HEK293 (cell line): ENCODE results near the gene NUMB.
A peak's percentile ranks its signal among the peaks of the same experiment; 100 is the strongest.

ENCODE experiments used
- CTCF ChIA-PET: fragments of 350-600 bp; formaldehyde crosslinking; extraction: SDS; loops from one replicate; lab custom pipeline; 2021; ENCODE audit warnings: antibody characterized with exemption; lab: Yijun Ruan, JAX
- POLR2A ChIA-PET: fragments of 300-600 bp; formaldehyde crosslinking; extraction: SDS; loops from one replicate; lab custom pipeline; 2020; ENCODE audit warnings: antibody characterized with exemption, inconsistent platforms; lab: Yijun Ruan, JAX
- H3K27ac ChIP-seq: fragments of 200-500 bp; sonication (Bioruptor generic); 2 replicates; pipeline ENCODE4 v1.5.1; 2014; ENCODE audit warnings: low read depth, low read length, control low read depth, inconsistent platforms; ENCODE audit errors: extremely low read depth
- H3K36me3 ChIP-seq, 2 experiments: fragments of 200-500 bp in 1 of 2; sonication (Bioruptor generic) in 1 of 2; 1 replicate in 1 of 2; 2 replicates in 1 of 2; pipeline ENCODE4 v1.5.1; 2014 to 2017; ENCODE audit warnings: inconsistent platforms in 2 of 2, low read length in 2 of 2; ENCODE audit not compliant: control insufficient read depth in 2 of 2, insufficient read depth in 1 of 2
- H3K4me1 ChIP-seq: fragments of 200-500 bp; sonication (Bioruptor generic); 2 replicates; pipeline ENCODE4 v1.5.1; 2014; ENCODE audit warnings: mild to moderate bottlenecking, low read length, inconsistent platforms; ENCODE audit not compliant: control insufficient read depth, insufficient read depth
- H3K4me3 ChIP-seq: 2 replicates; pipeline ENCODE4 v1.5.1; 2011; ENCODE audit warnings: low read depth, mild to moderate bottlenecking, control low read depth, low read length, moderate library complexity
- H3K9me3 ChIP-seq: fragments of 200-500 bp; sonication (Bioruptor generic); 2 replicates; pipeline ENCODE4 v1.5.1; 2014; ENCODE audit warnings: low read depth, low read length, inconsistent platforms; ENCODE audit not compliant: control insufficient read depth, insufficient read depth
- PRDM1 ChIP-seq: fragments of 450-650 bp; formaldehyde crosslinking; IDR thresholded peaks from 2 replicates; pipeline ENCODE4; 2016; ENCODE audit warnings: missing biosample characterization, missing genetic modification characterization
- ZBTB17 ChIP-seq: fragments of 450-650 bp; formaldehyde crosslinking; IDR thresholded peaks from 2 replicates; pipeline ENCODE4 v1.5.1; 2016; ENCODE audit warnings: missing biosample characterization, missing genetic modification characterization
- ZNF324 ChIP-seq: fragments of 450-650 bp; formaldehyde crosslinking; IDR thresholded peaks from 2 replicates; pipeline ENCODE4 v1.5.1; 2016; ENCODE audit warnings: missing biosample characterization, missing genetic modification characterization
- ZNF341 ChIP-seq: fragments of 450-650 bp; formaldehyde crosslinking; IDR thresholded peaks from 2 replicates; pipeline ENCODE4; 2016; ENCODE audit warnings: low read depth, missing biosample characterization, missing genetic modification characterization
- ZNF366 ChIP-seq: fragments of 450-650 bp; formaldehyde crosslinking; conservative IDR thresholded peaks from 2 replicates; pipeline ENCODE4 v1.5.1; 2016; ENCODE audit warnings: missing biosample characterization, missing genetic modification characterization
- ZNF571 ChIP-seq: fragments of 450-650 bp; formaldehyde crosslinking; IDR thresholded peaks from 2 replicates; pipeline ENCODE4 v1.5.0; 2017; ENCODE audit warnings: missing biosample characterization, missing genetic modification characterization
- ZXDB ChIP-seq: fragments of 450-650 bp; formaldehyde crosslinking; IDR thresholded peaks from 2 replicates; pipeline ENCODE4 v1.5.1; 2016; ENCODE audit warnings: missing biosample characterization, missing genetic modification characterization
- TF ChIP-seq, protein P1 (sequence below): fragments of 450-650 bp; formaldehyde crosslinking; IDR thresholded peaks from 2 replicates; pipeline ENCODE4 v1.5.1; 2016; ENCODE audit warnings: missing biosample characterization, missing genetic modification characterization
- TF ChIP-seq, protein P2 (sequence below): fragments of 450-650 bp; formaldehyde crosslinking; IDR thresholded peaks from 2 replicates; pipeline ENCODE4 v1.5.1; 2016; ENCODE audit warnings: missing biosample characterization, missing genetic modification characterization
- TF ChIP-seq, protein P3 (sequence below): fragments of 450-650 bp; formaldehyde crosslinking; IDR thresholded peaks from 2 replicates; pipeline ENCODE4 v1.5.1; 2017; ENCODE audit warnings: missing biosample characterization, missing genetic modification characterization
- TF ChIP-seq, protein P4 (sequence below): IDR thresholded peaks from 2 replicates; pipeline ENCODE4 v1.6.1; 2011; ENCODE audit warnings: mild to moderate bottlenecking, low read depth, low read length, borderline replicate concordance
- TF ChIP-seq, protein P5 (sequence below): fragments of 450-650 bp; formaldehyde crosslinking; IDR thresholded peaks from 2 replicates; pipeline ENCODE4 v1.5.1; 2017; ENCODE audit warnings: missing biosample characterization, missing genetic modification characterization
- TF ChIP-seq, protein P6 (sequence below): fragments of 450-650 bp; formaldehyde crosslinking; IDR thresholded peaks from 2 replicates; pipeline ENCODE4 v1.5.1; 2016; ENCODE audit warnings: missing biosample characterization, missing genetic modification characterization

NUMB gene

DNA sequence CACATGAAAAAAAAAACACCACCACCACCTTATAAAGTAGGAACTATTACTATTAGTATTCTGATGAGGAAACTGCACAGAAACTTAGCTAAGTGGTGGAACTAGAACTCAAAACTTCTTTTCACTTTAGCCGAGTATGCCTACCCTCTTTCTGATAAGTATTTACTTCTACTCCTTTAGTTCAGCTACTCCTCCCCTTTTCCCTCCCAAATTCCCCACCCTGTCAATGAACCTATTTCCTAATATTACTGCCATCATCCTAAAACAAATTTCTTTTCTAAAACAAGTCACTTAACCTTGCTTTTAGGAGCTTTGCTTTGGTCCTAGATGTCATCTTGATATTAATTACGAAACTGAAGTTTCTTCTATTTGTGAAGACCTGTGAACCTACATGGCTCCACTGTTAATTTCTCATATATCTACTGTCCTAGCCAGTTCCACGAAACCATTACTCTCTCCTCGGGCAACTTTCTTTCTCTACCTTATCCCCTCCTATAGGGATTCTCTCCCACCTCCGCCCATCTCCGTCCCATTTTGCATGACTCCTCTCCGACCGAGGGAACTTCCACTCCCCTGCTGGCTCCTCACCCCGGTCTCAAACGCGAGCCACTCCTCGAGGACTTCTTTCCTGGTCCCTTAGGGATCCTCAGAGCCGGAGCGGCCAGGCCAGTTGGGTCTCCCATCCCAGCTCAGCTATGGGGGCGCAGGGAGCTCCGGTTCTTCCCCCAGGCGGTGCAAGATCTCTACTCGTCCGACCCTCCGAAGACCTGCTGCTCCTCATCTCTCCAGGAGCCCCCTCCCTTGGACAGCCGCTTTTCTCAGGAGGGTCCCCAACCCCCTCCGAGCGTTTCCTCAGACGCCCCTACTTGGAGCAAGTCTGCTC is 1.1 kb downstream of the NUMB start (continued):
- TF ChIP-seq, protein P1, sequence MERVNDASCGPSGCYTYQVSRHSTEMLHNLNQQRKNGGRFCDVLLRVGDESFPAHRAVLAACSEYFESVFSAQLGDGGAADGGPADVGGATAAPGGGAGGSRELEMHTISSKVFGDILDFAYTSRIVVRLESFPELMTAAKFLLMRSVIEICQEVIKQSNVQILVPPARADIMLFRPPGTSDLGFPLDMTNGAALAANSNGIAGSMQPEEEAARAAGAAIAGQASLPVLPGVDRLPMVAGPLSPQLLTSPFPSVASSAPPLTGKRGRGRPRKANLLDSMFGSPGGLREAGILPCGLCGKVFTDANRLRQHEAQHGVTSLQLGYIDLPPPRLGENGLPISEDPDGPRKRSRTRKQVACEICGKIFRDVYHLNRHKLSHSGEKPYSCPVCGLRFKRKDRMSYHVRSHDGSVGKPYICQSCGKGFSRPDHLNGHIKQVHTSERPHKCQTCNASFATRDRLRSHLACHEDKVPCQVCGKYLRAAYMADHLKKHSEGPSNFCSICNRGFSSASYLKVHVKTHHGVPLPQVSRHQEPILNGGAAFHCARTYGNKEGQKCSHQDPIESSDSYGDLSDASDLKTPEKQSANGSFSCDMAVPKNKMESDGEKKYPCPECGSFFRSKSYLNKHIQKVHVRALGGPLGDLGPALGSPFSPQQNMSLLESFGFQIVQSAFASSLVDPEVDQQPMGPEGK (tag by site-specific recombination): peak; percentile 58; the same call in 1 of the 2 replicates
- TF ChIP-seq ZNF341 (tag by site-specific recombination) (peak; percentile 92), ZXDB (peak; percentile 34; the same call in 1 of the 2 replicates)
- TF ChIP-seq, all 188 proteins: peak for 14

DNA sequence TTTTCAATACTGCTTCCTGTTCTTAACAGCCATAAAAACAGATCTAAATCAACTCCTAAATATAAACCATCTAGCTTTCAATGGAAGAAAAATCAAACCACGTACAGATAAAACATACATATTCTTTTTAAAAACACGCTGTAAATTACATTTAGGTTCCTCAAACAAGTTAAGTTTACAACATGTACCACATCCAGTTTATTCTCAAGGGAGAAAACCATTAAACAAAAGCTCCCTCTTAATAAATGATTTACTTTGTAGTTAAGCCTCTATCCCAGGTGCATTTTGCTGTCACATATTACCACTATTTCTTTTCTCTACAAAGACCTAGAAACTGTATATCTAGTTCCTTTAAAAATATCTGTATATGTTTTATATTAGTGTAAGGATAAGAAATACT is 3.1 kb downstream of the NUMB start:
- Histone ChIP-seq H3K4me3 (no peak overlapping the region), H3K4me1 (peaks cover 20% of the 10 kb centered on the region), H3K36me3 (no peaks in the 10 kb centered on the region; a peak in 1 of 3 replicates), H3K9me3 (no peaks in the 10 kb centered on the region), H3K27ac (no peak overlapping the region)
- POLR2A ChIA-PET: no interaction called here
- TF ChIP-seq, protein P2, sequence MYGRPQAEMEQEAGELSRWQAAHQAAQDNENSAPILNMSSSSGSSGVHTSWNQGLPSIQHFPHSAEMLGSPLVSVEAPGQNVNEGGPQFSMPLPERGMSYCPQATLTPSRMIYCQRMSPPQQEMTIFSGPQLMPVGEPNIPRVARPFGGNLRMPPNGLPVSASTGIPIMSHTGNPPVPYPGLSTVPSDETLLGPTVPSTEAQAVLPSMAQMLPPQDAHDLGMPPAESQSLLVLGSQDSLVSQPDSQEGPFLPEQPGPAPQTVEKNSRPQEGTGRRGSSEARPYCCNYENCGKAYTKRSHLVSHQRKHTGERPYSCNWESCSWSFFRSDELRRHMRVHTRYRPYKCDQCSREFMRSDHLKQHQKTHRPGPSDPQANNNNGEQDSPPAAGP (tag by site-specific recombination): no peak
- no peak for TF ChIP-seq ZNF571 (tag by site-specific recombination)
- TF ChIP-seq, protein P3, sequence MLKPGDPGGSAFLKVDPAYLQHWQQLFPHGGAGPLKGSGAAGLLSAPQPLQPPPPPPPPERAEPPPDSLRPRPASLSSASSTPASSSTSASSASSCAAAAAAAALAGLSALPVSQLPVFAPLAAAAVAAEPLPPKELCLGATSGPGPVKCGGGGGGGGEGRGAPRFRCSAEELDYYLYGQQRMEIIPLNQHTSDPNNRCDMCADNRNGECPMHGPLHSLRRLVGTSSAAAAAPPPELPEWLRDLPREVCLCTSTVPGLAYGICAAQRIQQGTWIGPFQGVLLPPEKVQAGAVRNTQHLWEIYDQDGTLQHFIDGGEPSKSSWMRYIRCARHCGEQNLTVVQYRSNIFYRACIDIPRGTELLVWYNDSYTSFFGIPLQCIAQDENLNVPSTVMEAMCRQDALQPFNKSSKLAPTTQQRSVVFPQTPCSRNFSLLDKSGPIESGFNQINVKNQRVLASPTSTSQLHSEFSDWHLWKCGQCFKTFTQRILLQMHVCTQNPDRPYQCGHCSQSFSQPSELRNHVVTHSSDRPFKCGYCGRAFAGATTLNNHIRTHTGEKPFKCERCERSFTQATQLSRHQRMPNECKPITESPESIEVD (tag by site-specific recombination): peak; percentile 68
- TF ChIP-seq, protein P4, sequence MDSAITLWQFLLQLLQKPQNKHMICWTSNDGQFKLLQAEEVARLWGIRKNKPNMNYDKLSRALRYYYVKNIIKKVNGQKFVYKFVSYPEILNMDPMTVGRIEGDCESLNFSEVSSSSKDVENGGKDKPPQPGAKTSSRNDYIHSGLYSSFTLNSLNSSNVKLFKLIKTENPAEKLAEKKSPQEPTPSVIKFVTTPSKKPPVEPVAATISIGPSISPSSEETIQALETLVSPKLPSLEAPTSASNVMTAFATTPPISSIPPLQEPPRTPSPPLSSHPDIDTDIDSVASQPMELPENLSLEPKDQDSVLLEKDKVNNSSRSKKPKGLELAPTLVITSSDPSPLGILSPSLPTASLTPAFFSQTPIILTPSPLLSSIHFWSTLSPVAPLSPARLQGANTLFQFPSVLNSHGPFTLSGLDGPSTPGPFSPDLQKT: no peak
- CTCF ChIA-PET: interaction anchor here (1.2 kb wide), 1 partner anchor 36 kb away, joined by 3 read pairs; no protein-coding TSS in a partner anchor

DNA sequence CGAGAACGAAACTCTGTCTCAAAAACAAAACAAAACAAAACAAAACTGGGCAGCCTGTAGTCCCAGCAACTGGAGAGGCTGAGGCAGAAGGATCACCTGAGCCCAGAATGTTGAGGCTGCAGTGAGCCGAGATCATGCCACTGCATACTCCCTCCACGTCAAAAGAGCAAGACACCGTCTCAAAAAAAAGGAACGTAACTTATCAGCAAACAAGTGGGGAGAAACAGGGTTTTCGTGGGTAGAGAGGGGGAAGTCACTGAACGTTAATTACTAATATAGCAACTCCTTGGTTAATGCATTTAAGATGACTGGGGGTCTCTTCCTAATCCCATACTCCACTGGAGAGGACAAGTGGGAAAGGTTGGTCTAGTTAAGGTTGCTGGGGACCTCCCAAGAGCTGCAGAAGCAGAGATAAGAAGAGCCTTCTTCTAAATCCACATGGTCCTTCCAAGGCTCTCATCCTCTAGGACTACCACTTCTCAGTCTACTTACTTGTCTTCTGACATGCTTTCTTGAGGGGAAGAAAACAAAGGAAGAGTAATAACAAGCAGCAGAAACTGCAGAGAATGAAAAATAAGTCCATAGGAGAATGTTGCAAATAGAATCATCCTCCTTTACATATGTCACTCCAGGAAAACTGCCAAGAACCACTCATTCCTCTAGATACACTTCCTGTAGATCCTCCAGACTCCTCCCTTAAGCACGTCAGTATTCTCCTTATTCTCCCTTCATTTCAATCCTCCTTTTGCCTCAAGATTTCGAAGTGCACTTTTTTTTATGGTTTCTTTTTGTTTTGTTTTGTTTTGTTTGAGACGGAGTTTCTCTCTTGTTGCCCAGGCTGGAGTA is 5.8 kb downstream of the NUMB start:
- Histone ChIP-seq H3K4me3 (no peak overlapping the region), H3K9me3 (no peaks in the 10 kb centered on the region), H3K4me1 (peaks cover 16% of the 10 kb centered on the region), H3K27ac (no peak overlapping the region), H3K36me3 (no peaks in the 10 kb centered on the region; a peak in 1 of 3 replicates)
- CTCF ChIA-PET: interaction anchor here (0.7 to 1.2 kb wide), 2 partner anchors 19 to 29 kb away, joined by 3 to 5 read pairs; no protein-coding TSS in a partner anchor
- TF ChIP-seq ZNF366 (tag by site-specific recombination) (0 out of 2 replicates have a peak, but pooled peaks have one; percentile 18), ZNF324 (tag by site-specific recombination) (no peak), PRDM1 (peak; percentile 38; the same call in 1 of the 2 replicates), ZBTB17 (tag by site-specific recombination) (0 out of 2 replicates have a peak, but pooled peaks have one; percentile 34)
- TF ChIP-seq, protein P5, sequence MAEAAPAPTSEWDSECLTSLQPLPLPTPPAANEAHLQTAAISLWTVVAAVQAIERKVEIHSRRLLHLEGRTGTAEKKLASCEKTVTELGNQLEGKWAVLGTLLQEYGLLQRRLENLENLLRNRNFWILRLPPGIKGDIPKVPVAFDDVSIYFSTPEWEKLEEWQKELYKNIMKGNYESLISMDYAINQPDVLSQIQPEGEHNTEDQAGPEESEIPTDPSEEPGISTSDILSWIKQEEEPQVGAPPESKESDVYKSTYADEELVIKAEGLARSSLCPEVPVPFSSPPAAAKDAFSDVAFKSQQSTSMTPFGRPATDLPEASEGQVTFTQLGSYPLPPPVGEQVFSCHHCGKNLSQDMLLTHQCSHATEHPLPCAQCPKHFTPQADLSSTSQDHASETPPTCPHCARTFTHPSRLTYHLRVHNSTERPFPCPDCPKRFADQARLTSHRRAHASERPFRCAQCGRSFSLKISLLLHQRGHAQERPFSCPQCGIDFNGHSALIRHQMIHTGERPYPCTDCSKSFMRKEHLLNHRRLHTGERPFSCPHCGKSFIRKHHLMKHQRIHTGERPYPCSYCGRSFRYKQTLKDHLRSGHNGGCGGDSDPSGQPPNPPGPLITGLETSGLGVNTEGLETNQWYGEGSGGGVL (tag by site-specific recombination): no peak
- TF ChIP-seq, protein P6, sequence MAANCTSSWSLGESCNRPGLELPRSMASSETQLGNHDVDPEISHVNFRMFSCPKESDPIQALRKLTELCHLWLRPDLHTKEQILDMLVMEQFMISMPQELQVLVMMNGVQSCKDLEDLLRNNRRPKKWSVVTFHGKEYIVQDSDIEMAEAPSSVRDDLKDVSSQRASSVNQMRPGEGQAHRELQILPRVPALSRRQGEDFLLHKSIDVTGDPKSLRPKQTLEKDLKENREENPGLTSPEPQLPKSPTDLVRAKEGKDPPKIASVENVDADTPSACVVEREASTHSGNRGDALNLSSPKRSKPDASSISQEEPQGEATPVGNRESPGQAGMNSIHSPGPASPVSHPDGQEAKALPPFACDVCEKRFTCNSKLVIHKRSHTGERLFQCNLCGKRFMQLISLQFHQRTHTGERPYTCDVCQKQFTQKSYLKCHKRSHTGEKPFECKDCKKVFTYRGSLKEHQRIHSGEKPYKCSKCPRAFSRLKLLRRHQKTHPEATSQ (tag by site-specific recombination): no peak
- TF ChIP-seq, all 188 proteins: peak for 3
- POLR2A ChIA-PET: no interaction called here
